GM18858 (cell line): Measurements from ENCODE around the gene RNF114.

Experiments used
- ATAC-seq: cut with Tn5 transposase; IDR thresholded peaks from one replicate; pipeline ENCODE4 v1.9.1; 2021; ENCODE audit not compliant: unreplicated experiment

The RNF114 gene

DNA sequence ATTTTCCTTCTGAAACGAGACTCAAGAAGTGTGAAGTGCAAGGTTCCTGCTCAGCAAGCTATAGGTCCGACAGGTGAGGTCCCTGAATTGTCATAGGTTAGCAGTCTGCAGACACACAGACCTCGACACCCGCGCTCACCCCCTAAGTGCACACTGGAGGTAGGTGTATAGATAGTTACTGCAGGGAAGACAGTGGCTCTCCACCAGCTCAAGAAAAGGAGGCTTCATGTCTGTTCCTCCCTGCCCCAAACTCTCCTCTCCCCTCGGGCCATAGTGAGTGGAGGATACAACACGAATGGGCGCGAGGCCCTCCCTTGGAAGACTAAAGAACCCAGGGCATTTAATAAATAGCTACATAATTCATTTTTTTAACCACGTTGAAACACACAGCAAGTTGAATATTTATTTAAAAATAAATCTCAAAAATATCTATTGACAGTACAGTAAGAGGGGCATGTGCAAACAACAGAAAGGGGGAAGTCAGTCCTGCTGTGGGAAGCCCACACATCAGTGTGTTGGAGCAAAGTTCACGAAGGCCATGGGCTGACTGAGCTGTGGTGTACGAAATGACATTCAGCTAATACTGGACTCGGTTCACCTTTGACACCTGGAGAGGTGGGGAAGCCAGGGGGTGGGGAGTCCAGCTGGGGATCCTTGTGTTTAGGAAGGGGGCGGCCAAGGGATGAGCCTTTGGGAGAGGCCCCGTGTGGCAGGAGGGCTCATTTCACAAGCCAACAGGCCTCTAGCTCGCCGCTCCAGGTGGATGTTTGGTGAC lies 31.6 kb upstream of the RNF114 start:
- no peak for ATAC-seq

DNA sequence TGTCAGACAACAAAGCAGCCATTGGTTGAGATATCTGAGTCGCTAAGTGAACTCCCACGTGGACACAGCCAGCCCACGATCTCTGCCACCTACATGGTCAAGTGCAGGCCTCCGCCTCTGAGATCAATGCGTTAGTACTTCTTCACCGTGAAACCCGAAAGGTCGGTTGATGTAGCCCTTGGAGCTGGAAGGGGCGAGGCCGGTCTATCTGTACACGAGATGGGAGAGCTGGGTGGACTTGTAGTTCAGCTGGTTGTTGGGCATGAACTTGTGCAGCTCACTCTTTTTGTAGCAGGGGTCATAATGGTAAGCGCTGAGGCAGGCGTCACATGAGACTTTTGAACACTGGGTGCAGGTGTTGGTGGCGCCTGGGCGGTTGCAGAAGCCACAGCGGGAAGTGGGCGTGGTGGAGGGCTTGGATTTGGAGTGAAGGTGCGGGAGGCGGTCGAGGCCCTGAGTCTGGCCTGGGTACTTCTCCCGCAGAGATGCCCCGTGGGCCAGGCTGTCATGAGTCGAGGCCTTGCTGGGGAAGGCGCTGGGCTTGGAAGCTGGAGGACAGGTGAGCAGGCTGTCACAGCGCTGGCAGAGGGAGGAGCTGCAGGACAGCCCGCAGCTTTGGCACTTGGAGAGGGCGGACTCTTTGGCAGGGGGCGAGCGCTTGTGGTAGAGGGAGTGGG lies 30.6 kb upstream of the RNF114 start:
- ATAC-seq, result no peak

DNA sequence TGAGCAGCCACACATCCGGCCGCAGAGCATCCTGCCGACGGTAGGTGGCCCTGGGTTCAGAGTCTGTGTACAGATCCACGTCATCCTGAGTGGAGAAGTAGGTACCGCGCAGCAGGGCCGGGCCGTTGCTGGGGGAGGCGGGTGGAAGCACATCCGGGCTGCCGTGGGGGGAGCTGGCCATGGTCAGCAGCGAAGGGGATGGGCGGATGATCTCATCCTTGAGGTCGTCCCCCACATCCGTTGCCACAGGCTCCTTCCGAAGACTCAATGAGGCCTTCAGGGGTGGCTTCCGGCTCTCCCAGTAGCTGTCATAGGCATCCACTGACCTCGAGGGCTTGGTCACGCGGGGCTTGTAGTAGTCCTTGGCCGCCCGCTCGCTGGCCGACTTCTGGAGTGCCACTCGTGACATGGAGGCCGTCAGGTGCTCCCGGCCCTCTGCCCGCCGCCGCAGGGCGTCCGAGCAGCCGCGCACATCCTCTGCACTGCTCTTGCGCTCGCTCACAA lies 30.0 kb upstream of the RNF114 start:
- ATAC-seq, result no peak

DNA sequence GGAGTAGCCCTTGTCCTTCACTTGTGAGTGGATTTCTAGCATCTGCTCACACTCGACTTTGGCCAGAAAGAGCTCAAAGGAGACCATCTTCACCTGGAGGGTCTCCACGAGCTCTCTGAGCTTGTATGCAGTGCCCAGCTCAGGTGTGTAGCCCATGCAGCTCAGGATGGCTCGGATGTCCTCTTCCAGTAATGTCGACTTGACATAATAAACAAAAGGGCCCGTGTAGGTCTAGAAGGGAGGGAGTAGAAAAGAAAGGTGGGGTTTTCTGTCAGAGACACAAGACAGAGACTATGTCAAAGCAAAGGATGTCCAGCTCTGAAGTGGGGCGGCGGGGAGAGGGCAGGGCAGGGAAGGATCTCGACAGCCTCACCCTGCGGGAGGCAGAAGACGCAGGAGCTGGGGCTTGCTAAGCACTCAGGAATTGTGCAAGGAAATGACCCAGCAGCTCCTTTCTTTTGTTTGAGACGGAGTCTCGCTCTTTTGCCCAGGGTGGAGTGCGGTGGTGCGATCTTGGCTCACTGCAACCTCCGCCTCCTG lies 29.5 kb upstream of the RNF114 start:
- no peak for ATAC-seq

DNA sequence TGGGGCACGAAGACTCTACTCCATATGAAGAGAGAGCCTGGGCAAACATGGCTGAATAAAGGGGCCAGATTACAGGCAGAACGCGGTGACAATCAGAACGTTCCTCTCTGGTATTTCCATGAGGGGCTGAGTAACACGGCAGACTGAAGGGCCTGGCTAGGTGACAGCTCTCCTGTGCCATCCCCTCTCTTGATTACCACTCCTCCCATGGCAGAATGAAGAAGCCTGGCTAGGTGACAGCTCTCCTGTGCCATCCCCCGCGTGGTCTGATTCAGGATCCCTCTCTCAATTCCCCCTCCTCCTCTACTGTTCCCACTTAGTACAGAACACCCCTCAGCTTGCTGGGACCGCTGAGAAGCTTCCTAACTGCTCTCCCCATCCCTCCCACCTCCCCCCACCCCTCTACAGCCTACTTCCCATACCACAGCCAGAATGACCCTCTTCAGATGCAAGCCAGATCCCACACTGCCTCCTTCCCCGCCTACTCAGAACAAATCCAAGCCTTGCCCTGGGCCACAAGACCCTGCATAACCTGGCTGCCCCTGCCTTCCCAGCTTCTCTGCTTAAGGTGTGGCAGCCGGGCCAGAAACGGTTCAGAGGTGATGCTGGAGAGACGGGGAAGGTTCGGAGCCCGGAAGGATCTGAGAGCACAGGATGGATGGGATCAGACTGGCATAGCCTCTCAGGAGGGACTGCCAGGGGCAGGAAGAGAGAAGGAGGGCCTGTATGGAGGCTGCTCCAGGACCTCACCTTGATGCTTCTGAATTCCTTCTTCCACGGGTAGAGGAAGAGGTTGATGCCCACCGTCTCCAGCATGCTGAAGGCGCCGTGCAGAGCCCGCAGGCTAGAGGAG lies 28.6 kb upstream of the RNF114 start:
- no peak for ATAC-seq

DNA sequence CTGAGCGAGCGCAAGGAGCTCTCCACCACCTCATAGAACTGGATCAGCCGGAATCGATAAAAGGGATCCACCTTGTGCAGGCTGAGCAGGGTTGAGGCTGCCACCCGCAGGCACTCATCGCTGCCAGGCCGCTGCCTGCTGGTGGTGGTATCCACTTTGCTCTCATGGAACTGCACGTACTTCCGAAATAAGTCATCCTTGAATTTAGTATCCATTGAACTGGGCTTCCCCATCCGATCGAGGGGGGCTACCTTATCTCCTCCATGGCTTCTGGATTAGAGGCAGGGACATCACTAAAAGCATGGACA lies 28.0 kb upstream of the RNF114 start:
- ATAC-seq, result no peak

DNA sequence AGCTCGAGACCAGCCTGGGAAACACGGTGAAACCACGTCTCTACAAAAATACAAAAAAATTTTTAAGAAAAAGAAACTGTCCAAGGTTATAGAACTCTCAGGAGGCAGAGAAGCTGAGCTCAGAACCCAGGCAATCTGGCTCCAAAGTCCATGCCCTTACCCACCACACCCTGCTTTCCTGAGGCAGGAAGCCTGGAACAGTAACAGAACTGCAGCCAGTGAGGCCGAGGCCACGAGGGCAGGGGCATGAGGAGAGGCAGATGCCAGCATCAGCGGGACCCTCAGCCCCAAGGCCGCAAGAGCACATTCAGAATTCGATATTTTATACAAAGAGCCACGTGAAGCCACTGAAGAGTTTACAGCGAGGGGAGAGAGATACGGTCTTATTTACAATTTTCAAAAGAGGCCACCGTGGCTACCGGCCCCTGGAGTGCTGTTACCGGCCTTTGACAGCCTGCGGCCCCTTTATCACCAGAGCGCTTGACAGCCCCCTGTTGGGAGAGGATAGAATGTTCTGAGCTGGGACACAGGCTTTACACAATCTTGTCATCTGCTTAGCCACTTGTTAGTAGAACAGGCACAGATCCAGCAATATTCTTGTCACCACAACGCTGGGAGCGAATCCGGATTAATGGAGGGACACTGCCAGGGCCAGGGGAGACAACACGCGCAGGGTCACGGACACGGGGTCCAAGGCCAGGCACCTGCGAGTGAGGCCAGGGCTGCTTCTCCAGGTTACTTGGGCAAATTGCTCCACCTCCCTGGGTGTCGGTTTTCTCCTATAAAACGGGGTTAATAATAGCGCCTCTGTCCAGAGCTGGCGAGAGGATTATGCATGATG lies 26.5 kb upstream of the RNF114 start:
- ATAC-seq, result no peak

DNA sequence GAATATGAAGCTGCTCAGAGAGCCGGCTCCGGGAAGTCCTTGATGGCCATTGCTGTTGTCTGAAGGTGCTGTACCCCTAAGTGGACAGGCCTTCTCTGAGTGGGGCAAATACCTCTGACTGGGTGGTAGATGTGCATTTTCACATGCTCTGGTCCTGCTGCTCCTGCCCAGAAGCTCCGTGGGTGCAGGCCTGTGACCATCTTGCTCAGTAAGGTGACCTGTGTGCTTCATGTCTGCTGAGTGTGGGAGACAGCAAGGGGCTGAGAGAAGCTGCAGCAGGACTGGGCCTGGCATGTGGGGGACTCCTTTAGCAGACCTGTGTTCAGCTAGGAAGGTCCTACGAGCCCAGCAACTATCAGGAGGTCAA lies 25.9 kb upstream of the RNF114 start:
- no peak for ATAC-seq

DNA sequence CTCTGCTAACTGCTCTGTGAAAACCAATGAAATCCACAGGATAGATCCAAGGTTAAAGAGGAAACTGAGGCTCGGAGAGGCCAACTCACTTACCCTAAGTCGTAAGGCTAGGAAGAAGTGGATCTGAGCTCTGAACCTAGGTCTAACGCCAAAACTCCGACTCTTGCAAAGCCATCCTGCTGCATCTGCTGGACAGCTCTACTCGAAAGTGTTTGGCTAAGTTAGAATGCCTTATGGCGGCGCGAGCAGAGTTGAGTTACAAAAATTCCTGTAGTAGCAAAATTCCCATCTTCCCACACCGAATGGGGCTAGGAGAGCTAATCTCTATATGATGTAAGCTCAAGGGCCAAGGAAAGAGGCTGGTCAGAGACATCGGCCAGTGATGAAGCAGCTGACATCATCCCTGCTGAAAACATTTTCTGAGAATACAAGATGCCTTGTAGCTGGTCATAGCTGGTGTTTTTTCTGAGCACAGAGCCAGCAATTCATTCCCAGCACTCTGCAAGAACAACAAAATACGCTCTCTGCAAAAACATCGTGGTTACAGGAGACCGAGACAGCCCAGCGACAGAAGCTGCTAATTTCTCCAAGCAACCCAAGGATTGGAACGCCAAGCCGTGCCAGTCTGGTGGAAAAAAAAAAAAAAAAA lies 22.7 kb upstream of the RNF114 start:
- ATAC-seq, result no peak

DNA sequence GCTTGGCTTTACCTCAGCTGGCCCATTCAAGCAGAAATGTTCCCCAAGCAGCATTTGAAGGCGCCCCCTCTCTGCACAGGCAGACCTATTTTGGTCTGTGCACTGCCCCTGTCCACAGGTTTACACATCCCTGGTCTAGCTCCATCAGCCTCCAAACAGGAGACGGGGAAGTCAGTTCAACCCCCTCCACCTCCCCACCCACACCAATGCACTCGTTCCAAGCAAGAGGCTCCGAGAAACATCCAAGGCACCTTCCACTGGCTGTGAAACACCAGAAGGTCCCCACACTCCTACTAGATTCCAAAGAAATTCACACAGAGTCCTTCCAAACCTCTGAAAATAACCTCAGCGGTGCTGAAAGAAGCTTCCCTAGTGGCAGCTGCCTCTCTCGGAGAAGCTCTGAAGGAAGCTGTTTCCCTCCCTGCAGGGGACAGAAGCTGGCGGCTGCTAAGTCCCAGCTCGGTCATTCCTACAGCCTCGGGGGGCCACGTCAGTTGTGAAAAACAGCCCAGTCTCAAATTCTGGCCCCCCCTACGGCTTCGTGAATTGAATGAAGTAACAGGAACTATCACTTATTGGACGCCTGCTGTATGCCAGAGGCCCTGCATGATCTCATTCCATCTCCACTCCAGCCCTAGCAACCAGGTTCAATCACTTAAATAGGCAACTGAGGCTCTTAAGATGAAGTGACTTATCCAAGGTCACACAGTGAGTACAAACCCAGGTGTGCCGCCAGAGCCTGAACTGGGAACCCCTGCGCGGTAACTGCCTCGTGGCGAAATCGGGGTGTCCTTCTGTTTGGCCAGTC lies 21.7 kb upstream of the RNF114 start:
- ATAC-seq, result no peak

DNA sequence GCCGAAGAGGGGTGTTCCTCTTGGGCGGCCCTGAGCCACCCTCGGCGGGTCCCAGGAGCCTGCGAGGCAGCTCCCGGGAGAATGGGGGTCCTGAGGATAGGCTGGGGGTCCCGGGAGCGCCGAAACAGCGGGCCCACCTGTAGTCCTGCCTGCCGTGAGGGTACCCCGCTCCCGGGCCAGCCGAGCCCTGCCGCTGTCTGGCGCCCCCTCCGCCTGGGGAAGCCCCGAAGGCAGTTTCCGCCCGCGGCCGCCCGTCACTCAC lies 21.1 kb upstream of the RNF114 start:
- peak; percentile 22 for ATAC-seq

DNA sequence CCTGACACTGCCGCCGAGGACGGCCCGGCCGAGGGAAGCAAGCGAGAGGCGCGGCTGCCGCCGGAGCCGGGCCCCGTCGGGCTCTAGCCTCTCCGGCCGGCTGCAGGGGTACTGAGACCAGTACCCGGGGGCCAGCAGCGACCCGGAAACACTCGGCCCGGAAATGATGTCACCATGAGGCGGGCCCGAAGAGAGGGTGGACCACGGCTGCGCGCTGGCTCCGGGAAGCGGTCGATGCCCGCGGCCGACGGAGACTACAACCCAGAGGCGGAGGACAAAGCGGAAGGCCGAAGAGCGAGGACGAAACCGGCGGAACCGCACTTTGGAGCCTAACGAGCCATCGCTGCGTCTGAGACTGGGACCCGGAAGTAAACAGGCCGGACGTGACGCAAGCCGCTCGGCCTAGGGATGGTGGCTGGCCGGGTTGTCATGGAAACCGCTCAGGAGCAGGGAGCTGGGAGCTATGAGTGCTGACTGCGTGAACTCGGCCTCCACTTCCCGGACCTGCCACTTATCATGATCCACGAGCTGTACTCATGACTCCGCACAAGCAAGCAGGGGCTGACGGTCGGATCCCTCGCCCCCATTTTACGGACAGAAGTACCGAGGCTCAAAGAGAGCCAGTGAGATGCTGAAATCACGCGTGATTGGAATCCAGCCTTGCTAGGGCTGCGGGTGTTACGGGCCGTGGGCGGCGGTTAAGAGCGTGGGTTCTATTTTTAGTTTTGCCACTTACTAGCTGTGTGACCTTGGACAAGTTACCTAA lies 20.6 kb upstream of the RNF114 start, which contains the start of gene SPATA2:
Gene SPATA2, minus strand, starts transcription at position 150 of the 766 bp plus-strand sequence. CDS start 7,039 bp downstream, outside the sequence.
- ATAC-seq, result peak; percentile 64

DNA sequence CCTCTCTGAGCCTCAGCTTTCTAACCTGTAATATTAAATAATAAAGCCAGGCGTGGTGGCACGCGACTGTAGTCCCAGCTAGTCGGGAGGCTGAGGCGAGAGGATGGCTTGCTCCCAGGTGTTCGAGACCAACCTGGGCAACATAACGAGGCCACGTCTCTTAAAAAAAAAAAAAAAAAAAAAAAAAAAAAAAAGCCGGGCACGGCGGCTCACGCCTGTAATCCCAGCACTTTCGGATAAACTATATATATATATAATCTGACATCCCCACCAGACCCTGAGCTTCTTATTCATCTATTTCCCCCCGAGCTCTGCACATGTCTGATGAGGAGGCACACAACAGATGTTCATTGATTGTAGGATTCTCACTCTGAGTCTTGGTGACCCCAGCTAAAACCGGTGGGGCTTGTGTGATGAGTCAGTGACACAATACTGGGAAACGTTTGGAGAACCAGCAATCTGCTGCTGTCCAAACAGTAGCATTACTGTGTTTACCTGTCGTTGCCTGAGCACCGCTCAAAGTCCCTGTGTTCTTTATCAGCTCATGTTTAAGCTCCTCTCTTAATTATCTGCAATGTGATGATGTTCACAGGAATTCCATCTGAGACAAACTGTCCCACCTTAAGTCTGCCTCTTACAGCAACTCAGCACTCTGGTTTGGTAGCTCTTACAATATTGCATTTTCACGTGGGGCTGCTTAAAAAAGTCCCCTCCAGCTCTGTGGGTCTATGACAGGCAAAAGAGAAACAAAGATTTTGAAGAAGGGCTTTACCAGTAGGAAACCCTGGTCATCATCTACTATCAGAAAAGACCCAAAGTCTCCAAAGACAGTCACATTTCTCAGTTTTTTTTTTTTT lies 19.8 kb upstream of the RNF114 start:
- ATAC-seq, result no peak

DNA sequence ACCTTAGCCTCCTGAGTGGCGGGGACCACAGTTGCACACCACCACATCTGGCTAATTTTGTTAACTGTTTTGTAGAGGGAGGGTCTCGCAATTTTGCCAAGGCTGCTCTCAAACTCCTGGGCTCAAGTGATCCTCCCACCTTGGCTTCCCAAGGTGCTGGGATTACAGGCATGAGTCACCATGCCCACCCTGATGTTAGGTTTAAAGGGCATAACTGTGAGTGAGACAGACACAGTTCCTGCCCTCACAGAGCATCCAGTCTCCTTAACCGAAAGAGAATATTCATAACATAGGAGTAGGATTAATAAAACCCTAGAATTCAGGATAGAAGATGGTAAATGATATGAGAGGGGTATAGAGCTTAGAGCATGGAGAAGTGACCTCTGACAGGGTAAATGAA lies 17.8 kb upstream of the RNF114 start:
- ATAC-seq, result no peak

DNA sequence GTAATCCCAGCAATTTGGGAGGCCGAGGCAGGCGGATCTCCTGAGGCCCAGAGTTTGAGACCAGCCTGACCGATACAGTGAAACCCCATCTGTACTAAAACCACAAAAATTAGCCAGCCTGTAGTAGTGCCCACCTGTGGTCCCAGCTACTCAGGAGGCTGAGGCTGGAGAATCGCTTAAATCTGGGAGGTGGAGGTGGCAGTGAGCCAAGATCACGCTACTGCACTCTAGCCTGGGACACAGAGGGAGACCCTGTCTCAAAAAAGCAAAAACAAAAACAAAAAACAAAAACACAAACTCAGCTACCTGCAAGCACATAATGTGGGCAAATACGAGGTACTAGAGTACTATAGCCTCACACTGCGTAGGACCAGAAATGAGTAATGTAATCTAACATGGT lies 17.2 kb upstream of the RNF114 start:
- no peak for ATAC-seq

DNA sequence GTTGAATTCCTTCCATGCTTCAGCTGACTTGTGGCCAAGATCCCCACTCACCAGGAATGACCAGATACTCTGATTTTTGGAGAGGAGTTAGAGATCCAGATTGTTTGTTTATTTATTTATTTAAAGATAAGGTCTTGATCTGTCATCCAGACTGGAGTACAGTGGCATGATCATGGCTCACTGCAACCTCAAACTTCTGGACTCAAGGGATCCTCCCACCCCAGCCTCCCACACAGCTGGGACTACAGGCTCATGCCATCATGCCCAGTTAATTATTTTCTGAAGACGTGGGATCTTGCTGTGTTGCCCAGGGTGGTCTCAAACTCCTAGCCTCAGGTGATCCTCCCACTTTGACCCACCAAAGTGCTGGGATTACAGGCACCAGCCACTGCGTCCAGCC lies 16.7 kb upstream of the RNF114 start:
- ATAC-seq, result no peak

DNA sequence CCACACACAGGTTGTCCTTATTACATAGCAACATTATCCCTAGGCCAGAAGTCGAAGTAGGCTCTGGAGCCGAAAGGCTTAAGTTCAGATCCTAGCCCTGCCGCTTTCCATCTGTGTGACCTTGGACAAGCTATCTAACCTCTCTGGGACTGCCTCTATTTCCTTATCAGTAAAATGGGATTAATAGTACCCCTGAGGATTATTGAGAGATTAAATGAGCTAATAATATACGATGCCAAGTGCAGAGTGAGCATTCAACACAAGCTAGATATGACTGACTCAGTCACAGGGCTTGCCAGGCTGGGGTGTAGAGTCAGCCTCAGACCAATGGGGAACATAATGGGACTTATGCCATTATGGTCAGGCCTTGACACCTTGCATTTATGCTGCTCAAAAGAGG lies 11.9 kb upstream of the RNF114 start:
- no peak for ATAC-seq

DNA sequence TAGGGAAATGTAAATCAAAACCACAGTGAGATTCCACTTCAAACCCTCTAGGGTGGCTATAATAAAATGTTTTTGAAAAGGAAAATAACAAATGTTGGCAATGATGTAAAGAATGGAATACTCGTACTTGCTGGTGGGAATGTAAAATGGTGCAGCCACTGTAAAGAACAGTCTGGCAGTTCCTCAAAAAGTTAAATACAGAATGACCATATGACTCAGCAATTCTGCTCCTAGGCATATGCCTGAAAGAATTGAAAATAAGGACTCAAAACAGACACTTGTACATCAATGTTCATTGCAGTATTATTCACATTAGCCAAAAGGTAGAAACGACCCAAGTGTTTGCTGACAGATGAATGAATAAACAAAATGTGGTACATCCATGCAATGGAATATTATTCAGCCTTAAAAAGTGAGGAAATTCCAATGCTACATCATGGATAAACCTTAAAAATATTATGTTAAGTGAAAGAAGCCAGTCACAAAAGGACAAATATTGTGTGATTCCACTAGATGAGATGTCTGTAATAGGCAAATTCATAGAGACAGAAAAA lies 10.2 kb upstream of the RNF114 start:
- no peak for ATAC-seq
